IPS-15b (cell line): ENCODE measurements around the gene AGBL4.

Experiments
- H3K27me3 ChIP-seq: one replicate; pipeline ENCODE4 v1.6.1; 2013; ENCODE audit warnings: low read length; ENCODE audit not compliant: control insufficient read depth, insufficient read depth
- H3K36me3 ChIP-seq: one replicate; pipeline ENCODE4 v1.6.1; 2013; ENCODE audit warnings: low read length; ENCODE audit not compliant: control insufficient read depth, insufficient read depth
- H3K4me1 ChIP-seq: one replicate; pipeline ENCODE4 v1.6.1; 2013; ENCODE audit warnings: mild to moderate bottlenecking, low read length; ENCODE audit not compliant: control insufficient read depth, insufficient read depth
- H3K4me3 ChIP-seq: one replicate; pipeline ENCODE4 v1.5.1; 2013; ENCODE audit warnings: low read depth, low read length
- H3K9ac ChIP-seq: one replicate; pipeline ENCODE4 v1.6.1; 2013; ENCODE audit warnings: low read depth, mild to moderate bottlenecking, low read length
- H3K9me3 ChIP-seq: one replicate; pipeline ENCODE4 v1.6.1; 2013; ENCODE audit warnings: mild to moderate bottlenecking, low read length; ENCODE audit not compliant: control insufficient read depth, insufficient read depth

The AGBL4 gene

GRCh38 chr1:49060766-49061165 is 963.0 kb downstream of the AGBL4 start:
- Histone ChIP-seq H3K9me3 (peaks cover 2% of the 10 kb centered on the region), H3K27me3 (no peaks in the 10 kb centered on the region), H3K4me3 (no peak overlapping the region), H3K4me1 (no peaks in the 10 kb centered on the region), H3K36me3 (no peaks in the 10 kb centered on the region), H3K9ac (no peak overlapping the region)

- Histone ChIP-seq H3K27me3 (no peaks in the 10 kb centered on the region), H3K9ac (no peak overlapping the region), H3K36me3 (no peaks in the 10 kb centered on the region), H3K9me3 (peaks cover 2% of the 10 kb centered on the region), H3K4me1 (no peaks in the 10 kb centered on the region), H3K4me3 (no peak overlapping the region)
Measured at GRCh38 chr1:49059087-49059486, 964.7 kb downstream of the AGBL4 start.

GRCh38 chr1:49052102-49052501 is 971.7 kb downstream of the AGBL4 start:
- H3K4me1 ChIP-seq: no peaks in the 10 kb centered on the region
- no peak overlapping the region for H3K9ac ChIP-seq
- no peaks in the 10 kb centered on the region for H3K36me3 ChIP-seq
- H3K4me3 ChIP-seq: no peak overlapping the region
- H3K9me3 ChIP-seq: no peaks in the 10 kb centered on the region
- H3K27me3 ChIP-seq: no peaks in the 10 kb centered on the region

- Histone ChIP-seq H3K36me3 (no peaks in the 10 kb centered on the region), H3K9me3 (no peaks in the 10 kb centered on the region), H3K27me3 (no peaks in the 10 kb centered on the region), H3K4me3 (no peak overlapping the region), H3K4me1 (no peaks in the 10 kb centered on the region), H3K9ac (no peak overlapping the region)
Measured at GRCh38 chr1:49051647-49052046, 972.1 kb downstream of the AGBL4 start.

GRCh38 chr1:49050041-49050440 is 973.7 kb downstream of the AGBL4 start:
- Histone ChIP-seq H3K9me3 (no peaks in the 10 kb centered on the region), H3K4me3 (no peak overlapping the region), H3K27me3 (no peaks in the 10 kb centered on the region), H3K36me3 (no peaks in the 10 kb centered on the region), H3K4me1 (no peaks in the 10 kb centered on the region), H3K9ac (no peak overlapping the region)

GRCh38 chr1:49048188-49048587 is 975.6 kb downstream of the AGBL4 start:
- no peak overlapping the region for H3K9ac ChIP-seq

GRCh38 chr1:49046305-49046704 is 977.4 kb downstream of the AGBL4 start:
- H3K9ac ChIP-seq: no peak overlapping the region
- no peaks in the 10 kb centered on the region for H3K36me3 ChIP-seq
- H3K4me3 ChIP-seq: no peak overlapping the region
- H3K27me3 ChIP-seq: no peaks in the 10 kb centered on the region
- H3K9me3 ChIP-seq: no peaks in the 10 kb centered on the region
- H3K4me1 ChIP-seq: no peaks in the 10 kb centered on the region

More at GRCh38 chr1:49048188-49048587, 975.6 kb downstream of the AGBL4 start:
- H3K4me1 ChIP-seq: no peaks in the 10 kb centered on the region
- H3K36me3 ChIP-seq: no peaks in the 10 kb centered on the region
- H3K27me3 ChIP-seq: no peaks in the 10 kb centered on the region
- no peaks in the 10 kb centered on the region for H3K9me3 ChIP-seq
- H3K4me3 ChIP-seq: no peak overlapping the region

- Histone ChIP-seq H3K4me3 (no peak overlapping the region), H3K9ac (no peak overlapping the region), H3K27me3 (no peaks in the 10 kb centered on the region), H3K36me3 (no peaks in the 10 kb centered on the region), H3K9me3 (no peaks in the 10 kb centered on the region), H3K4me1 (no peaks in the 10 kb centered on the region)
Measured at GRCh38 chr1:49045371-49045770, 978.4 kb downstream of the AGBL4 start.

GRCh38 chr1:49036700-49037099 is 987.1 kb downstream of the AGBL4 start:
- Histone ChIP-seq H3K27me3 (no peaks in the 10 kb centered on the region), H3K9me3 (no peaks in the 10 kb centered on the region), H3K36me3 (no peaks in the 10 kb centered on the region), H3K9ac (no peak overlapping the region), H3K4me1 (no peaks in the 10 kb centered on the region), H3K4me3 (no peak overlapping the region)

GRCh38 chr1:49028396-49028795 is 995.4 kb downstream of the AGBL4 start:
- H3K36me3 ChIP-seq: no peaks in the 10 kb centered on the region
- no peaks in the 10 kb centered on the region for H3K4me1 ChIP-seq
- no peak overlapping the region for H3K9ac ChIP-seq
- H3K9me3 ChIP-seq: no peaks in the 10 kb centered on the region
- no peaks in the 10 kb centered on the region for H3K27me3 ChIP-seq
- no peak overlapping the region for H3K4me3 ChIP-seq

- H3K36me3 ChIP-seq: no peaks in the 10 kb centered on the region
- H3K4me3 ChIP-seq: no peak overlapping the region
- H3K4me1 ChIP-seq: no peaks in the 10 kb centered on the region
- no peak overlapping the region for H3K9ac ChIP-seq
- no peaks in the 10 kb centered on the region for H3K27me3 ChIP-seq
- no peaks in the 10 kb centered on the region for H3K9me3 ChIP-seq
Measured at GRCh38 chr1:49026230-49026811, 997.4 kb downstream of the AGBL4 start.

GRCh38 chr1:49016030-49016977 is 1007.5 kb downstream of the AGBL4 start:
- Histone ChIP-seq H3K9me3 (no peaks in the 10 kb centered on the region), H3K4me1 (no peaks in the 10 kb centered on the region), H3K4me3 (no peak overlapping the region), H3K27me3 (no peaks in the 10 kb centered on the region), H3K36me3 (no peaks in the 10 kb centered on the region), H3K9ac (no peak overlapping the region)
